HG02973 (cell line): Measurements from ENCODE around the gene KDM6A.
"Not testable (repeated sequence)": the region's sequence is repeated elsewhere in the genome, so short reads cannot be mapped to it uniquely, and the experiment has no call there.

Experiments
- ATAC-seq: cut with Tn5 transposase; IDR thresholded peaks from one replicate; pipeline ENCODE4 v1.9.1; 2021; ENCODE audit warnings: moderate library complexity; ENCODE audit not compliant: unreplicated experiment

Gene KDM6A

DNA sequence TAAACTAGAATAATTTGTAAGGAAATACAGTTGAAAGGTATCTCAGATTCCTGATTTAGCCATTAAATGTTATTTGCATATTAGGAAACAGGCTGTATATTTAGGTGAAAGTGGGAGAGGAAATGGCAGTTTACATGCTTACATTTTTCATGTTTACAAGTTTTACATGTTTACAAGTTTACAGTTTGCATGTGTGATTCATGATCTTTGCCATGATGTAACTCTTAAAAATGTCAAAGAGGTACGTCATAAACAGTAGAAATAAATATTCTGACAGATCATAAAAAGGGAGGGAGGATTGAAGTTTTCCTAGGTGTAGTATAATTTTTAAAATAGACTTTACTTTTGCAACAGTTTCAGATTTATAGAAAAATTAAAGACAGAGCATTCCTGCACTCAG lies 45.7 kb downstream of the KDM6A start:
- ATAC-seq = no peak

DNA sequence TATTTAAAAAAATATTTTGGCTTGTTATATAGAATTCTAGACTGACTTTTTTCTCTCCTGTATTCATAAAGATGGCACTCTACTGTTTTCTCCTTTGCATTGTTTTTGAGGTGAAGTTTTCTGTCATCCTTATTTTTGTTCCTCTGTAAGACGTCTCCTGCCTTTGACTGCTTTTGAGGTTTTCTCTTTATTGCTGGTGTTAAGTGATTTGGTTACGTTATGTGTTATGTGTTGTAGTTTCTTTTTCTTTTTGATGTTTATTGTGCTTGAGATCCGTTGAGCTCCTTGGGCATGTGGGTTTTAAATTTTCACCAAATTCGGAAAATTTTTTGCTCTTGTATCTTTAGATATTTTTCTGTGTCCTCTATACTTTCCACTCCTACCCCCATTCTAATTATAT lies 50.0 kb downstream of the KDM6A start:
- no peak for ATAC-seq

DNA sequence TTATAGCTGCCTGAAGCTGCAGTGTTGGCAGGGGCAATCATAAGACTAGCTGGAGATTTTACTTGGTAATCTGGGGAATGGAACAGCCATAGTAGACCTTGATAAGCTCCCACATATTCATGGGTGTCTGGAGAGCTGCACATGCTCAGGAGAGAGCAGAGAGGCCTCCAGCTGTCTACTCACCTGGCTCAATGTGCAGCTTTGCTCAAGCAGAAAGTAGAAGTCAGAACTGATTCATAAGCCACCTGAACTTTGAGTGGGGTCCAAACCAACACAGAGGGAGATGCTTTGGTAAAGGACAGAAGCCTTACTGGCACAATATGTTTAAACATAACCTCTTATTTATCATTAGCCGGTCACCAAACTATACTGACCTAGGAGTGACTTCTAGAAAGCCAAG lies 54.4 kb downstream of the KDM6A start:
- no peak for ATAC-seq

DNA sequence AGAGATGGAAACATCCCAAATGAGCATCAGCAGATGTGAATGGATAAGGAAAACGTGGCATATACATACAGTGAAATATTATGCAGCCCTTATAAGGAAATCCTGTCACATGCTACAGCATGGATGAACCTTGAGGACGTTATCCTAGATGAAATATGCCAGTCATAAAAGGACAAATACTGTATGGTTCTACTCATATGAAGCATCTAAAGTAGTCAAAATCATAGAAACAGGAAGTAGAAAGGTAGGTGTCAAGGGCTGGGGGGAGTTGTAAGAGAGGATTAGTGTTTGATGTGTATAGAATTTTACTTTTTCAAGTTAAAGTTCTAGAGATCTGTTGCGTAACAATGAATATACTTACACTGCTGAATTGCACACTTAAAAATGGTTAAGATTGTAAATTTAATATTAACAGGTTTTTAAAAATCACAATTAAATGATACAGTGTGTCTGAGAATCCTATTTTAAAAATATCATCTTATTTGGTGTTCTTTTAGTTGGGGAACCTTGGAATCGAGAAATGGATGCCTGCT lies 58.5 kb downstream of the KDM6A start:
- no peak for ATAC-seq

DNA sequence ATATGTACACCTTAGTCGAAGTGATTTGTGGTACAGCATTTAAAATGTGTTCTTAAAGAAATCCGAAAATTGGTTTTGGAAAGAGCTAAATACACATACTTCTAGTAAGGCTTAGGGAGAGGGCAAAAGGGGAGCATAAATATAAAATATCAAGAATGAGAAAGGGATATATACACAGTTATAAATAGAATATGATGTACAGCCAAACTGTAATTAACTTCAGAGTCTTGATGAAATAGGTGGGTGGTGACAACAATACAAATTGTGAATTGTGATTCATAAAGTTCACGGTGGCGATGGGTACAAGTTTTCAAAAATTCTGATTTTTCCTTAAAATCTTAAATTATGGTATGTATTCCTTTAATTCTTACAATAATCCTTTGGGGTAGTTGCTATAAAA lies 62.2 kb downstream of the KDM6A start:
- no peak for ATAC-seq

DNA sequence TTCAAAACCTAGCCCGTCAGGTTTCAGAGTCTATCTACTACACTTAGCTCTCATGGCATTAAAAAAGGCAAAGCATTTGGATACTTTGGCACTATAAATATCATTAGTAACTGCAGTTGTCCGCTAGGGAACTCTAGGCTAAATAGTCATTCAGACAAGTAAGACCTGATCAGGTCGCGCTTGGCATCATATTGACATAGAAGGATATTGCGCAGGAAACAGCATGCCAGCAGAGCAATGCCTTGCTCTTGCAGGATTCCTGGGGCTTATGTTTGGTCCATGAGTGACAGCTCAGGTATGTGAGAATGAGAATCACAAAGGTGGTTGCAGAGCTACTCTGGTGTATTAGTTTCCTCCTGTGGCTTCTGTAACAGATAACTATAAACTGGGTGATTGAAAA lies 62.7 kb downstream of the KDM6A start:
- no peak for ATAC-seq

DNA sequence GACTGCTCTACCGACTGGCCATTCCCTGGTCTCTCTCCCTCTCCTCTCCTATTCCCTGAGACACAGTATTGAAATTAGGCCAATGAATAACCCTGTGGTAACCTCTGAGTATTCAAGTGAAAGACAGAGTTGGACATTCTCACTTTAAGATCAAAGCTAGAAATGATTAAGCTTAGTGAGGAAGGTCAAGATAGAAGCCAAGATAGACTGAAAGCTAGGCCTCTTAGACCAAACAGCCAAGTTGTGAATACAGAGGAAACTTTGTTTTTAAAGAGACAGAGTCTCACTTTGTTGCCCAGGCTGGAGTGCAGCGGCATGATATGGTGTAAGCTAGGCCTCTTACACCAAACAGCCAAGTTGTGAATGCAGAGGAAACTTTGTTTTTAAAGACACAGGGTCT lies 64.6 kb downstream of the KDM6A start:
- no peak for ATAC-seq

DNA sequence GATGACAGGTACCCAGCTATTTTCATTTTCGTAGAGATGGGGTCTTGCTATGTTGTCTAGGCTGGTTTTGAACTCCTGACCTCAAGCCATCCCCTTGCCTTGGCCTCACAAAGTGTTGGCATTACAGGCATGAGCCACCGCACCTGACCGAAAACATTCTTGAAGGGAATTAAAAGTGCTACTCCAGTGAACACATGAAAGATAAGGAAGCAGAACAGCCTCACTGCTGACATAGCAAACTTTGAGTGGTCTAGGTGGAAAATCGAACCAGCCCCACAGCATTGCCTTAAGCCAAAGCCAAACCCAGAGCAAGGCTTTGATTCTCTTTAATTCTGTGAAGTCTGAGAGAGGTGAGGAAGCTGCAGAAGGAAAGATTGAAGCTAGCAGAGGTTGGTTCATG lies 65.1 kb downstream of the KDM6A start:
- ATAC-seq = no peak

DNA sequence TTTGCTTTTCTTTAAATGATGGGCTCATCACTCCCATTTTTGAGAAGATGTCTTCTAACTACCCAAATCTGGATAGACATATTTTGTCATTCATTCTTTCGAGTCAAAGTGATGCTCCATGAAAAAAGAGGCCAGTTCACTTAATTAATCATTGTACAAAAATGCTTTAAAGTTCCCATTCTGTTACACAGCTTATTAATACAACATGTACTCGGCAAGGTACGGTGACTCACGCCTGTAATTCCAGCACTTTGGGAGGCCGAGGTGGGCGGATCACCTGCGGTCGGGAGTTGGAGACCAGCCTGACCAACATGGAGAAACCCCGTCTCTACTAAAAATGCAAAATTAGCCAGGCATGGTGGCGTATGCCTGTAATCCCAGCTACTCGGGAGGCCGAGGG lies 67.6 kb downstream of the KDM6A start:
- not testable (repeated sequence) for ATAC-seq

DNA sequence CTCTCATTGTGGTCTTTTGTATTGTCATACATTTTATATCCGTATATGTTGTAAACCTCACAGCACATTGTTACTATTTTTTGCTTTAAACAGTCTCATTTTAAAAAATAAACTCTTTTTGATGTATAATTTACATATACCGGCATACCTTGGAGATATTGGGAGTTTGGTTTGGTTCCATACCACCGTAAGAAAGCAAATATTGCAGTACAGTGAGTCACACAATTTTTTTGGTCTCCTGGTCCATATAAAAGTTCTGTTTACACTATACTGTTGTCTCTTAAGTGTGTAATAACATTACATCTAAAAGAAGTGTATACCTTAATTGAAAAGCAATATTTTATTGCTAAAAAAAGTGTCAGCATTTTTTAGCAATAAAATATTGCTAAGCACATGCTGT lies 70.0 kb downstream of the KDM6A start:
- no peak for ATAC-seq

DNA sequence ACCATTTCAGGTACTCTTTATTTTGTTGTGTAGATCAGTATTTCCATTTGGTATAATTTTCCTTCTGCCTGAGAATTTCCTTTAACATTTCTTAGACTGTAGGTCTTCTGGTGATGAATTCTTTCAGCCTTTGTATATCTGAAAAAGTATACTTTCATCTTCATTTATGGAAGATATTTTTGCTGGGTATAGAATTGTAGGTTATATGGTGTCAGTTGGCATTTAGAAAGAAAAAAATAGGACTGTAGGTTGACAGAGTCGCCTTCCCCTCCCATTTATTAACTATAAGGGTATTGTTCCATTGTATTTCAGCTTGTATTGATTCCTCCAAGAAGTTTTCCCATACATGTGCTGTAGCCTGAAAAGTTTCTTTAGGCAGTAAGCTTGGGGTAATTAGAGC lies 71.9 kb downstream of the KDM6A start:
- ATAC-seq = no peak

DNA sequence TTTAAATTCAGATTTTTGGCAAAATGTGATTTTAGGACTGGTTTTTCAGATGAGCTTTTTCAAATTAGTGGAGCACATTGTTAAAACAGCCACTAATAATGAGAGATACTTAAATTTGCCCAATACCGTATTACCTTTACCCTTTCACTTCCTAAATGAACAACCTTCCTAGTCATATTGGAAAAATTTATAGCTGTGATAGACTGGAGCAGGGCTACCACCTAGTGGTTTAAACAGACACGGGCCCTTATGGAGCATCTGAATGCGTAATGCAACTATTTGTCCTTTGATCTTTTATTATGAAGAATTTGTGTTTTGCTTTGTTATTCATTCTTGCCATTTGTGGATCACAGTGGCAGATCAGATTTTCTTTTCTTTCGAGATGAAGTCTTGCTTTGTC lies 72.7 kb downstream of the KDM6A start:
- ATAC-seq = no peak

DNA sequence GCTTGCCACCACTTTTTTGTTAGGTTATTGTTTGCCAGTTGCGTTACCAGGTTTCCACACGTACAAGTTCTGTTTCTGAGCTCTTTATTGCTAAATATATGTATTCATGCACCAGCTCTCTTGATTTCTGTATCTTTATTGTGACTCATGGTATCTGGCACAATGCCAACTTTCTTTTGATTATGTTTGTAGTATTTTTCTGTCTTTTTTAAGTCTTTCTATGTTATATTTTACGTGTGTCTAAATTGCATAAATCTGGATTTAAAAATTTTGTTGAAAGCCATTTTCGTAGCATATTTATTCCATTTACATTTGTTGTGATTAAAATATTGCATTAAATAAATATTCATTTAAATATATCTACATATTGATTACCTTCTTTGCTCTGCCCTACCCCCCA lies 73.8 kb downstream of the KDM6A start:
- ATAC-seq = no peak

DNA sequence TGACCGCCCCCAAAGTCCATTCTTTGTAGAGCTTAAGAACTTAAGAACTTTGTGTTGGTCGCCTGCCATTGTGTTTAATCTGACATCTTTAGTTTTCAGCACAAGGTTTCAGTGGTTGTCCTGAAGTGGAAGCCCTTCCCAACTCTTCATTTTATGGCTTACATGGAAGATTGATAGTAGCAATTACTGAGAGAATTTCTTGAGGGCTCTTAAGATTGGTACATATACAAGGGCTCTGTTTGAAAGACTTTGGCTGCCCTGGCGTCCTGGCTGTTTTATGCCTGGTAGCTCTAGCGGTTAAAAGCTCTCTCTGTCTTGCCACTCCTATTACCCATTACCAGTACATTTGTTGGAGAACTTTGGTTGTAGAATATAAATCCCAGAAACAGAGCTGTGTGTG lies 75.0 kb downstream of the KDM6A start:
- no peak for ATAC-seq

DNA sequence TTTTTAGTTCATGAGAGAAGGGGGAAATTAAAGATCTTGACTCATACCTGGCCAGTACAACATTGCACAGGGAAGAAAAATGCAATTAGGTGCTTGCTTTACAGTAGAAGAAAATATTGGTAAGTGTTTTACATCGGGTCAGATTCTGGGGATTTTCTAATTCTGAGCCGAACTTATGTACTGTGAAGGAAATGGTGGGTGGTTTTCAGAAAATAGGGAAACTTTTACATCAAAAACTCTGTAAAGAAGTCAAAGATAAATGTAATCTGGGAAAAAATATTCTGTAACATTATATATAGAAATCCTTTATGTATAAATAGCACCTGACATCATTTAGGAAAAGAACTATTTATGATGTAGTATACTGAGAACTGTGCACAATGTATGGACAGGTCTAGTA lies 75.4 kb downstream of the KDM6A start:
- no peak for ATAC-seq

DNA sequence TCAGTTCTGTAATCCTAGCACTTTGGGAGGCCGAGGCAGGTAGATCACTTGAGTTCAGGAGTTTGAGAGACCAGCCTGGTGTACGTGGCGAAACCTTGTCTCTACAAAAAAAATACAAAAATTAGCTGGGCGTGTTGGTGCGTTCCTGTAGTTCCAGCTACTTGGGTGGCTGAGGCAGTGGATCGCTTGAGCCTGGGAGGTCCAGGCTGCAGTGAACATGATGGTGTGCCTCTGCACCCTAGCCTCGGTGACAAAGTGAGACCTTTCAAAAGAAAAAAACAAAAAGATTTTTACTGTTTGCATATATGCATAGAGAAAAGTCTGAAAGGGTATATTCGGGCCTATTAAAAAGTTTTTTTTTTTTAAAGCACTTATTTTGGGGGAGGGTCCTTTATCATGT lies 76.1 kb downstream of the KDM6A start:
- no peak for ATAC-seq

DNA sequence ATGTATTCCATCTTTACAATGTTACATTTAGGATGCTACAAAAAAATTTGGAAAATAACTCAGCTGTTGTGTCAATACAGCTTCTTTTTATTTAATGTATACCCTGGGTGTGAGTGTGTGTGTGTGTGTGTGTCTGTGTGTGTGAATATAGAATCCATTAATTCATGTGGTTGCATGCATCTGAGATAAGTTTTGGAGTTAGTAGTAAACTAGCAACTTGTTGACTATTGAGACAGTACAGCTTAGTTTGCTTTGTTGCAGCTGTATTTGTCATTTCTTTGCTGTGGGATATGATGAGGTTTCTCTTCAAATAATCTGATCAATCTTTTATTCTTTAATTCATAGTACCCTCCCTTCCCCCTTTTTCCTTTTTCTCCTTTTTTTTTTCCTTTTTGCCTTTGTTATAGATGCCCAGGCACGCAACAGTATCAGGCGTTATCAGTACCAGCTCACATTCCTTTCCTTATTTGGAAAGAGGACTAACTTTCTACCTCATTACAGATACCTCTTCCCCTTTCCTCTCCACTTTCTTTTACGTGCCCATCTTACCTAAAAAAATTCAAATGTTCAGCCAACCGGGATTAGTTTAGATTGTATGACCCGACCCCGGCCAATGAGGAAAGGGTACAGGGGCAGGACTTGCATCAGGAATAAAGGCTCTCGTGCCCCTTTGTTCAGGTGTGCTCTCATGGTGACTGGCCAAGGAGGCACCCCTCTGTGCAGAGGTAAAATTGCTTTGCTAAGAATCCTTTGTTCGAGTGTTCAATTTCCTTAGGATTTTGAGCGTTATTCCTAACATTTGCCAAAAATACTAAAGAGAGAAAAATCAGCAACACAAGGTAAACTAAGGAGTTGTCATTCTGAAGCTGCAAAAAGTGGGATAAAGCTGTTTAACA lies 77.7 kb downstream of the KDM6A start:
- ATAC-seq = not testable (repeated sequence)

DNA sequence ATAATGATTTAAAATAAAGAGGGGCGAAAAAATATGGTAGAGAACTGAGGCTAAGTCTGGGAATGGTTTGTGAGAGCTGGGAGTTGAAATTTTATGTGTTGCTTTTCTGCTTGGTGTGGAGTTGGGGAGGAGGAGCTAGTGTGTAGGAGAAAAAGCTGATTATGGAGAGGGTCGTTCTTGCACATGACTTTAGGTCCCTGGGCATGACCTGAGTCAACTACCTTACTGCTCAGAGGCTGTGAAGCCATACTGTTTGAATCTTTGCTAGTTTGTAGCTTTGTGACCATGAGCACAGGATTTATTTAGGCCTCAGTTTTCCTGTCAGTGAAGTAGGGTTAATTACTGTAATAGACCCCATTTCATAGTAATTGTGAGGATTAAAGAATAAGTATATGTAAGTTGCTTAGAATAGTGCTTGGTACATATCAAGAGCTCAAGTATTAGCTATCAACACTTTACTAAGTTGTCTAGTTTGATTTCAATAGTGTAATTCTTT lies 78.6 kb downstream of the KDM6A start:
- ATAC-seq = no peak

DNA sequence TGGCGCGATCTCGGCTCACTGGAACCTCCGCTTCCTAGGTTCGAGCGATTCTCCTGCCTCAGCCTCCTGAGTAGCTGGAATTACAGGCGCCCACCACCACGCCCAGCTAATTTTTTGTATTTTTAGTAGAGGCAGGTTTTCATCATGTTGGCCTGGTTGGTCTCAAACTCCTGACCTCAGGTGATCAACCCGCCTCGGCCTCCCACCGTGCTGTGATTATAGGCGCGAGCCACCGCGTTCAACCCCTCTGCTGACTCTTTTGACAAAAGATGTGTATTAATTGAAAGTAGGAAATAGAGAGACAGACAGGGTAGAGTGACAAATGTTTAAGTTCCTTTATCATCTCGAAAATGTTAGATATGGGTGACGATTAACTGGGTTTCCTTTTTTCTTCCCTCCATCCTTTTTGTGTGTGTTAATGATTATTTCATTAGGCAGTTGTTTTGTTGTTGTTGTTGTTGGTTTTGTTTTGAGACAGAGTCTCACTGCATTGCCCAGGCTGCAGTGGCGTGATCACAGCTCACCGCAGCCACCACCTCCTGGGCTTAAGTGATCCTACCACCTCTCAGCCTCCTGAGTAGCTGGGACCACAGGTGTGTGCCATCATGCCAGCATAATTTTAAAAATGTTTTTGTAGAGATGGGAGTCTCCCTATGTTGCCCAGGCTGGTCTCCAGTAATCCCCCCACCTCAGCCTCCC lies 79.5 kb downstream of the KDM6A start:
- ATAC-seq = no peak

DNA sequence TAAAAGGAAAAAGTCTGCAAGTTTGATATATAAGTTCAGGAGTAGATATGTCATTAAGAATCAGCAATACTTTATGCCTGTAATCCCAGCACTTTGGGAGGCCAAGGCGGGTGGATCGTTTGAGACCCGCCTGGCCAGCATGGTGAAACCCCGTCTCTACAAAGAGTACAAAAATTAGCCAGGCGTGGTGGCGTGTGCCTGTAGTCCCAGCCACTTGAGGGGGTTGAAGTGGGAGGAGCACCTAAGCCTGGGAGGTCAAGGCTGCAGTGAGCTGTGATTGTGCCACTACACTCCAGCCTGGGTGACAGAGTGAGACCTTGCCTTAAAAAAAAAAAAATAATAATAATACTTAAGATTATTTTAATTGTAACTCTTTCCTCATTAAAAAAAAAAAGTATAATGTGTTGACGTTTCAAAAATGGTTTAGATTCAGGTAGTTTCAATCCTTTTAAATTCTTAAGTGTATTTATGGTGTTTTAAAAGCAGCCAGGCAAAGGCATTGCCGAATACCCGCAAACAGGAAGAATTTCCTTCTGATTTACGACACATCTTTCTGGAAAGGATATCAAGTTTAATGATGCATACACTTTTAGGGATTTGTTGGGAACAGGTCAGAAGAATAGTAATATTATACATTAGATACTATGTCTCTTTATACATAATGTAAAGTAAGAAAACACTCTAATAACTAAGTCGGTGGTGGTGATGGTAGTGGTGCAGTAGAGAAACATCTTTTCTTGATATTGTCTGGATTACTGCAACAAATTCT lies 80.9 kb downstream of the KDM6A start:
- no peak for ATAC-seq

DNA sequence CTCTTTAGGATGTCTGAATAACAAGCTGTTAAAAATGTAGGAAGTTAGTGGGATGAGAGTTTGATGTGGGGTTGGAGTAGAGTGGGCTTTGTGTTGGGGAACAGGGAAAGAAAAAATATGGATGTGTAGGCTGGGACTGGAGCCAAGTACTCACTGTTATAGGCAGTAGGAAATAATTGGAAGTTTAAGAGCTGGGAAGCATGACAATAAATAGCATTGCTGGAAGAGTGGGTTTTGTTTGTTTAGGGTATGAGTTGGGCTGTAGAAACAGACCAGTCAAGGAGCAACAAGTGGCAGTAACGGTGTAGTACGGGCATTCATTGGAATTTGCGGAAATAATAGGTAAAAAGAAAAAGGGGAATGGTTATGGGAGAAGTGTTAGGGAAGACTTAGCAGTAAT lies 81.6 kb downstream of the KDM6A start:
- ATAC-seq = no peak
